Kidney (tissue), 14 donors: ENCODE measurements around the gene LRP1. TPM values are rescaled to one million over a fixed set of nuclear protein-coding genes. Genes with fewer than 3 reads are reported as not detected.
A peak's percentile ranks its signal among the peaks of the same experiment; 100 is the strongest.

ENCODE experiments used
- DNase-seq, 5 donors: peaks; one replicate each; pipeline ENCODE4 v3.0.0-alpha.2; 2013 to 2020
- FAIRE-seq: peaks from 2 replicates; lab custom pipeline; 2012; peaks lifted over from hg19 to GRCh38; lab: Jason Lieb, UNC
- H3K27ac ChIP-seq, 2 donors: one replicate each; pipeline ENCODE4 v1.7.0; 2013; ENCODE audit warnings: low read depth in 2 of 2, low read length in 2 of 2, inconsistent platforms in 1 of 2
- H3K27me3 ChIP-seq: one replicate; pipeline ENCODE4 v1.7.1; 2013; ENCODE audit warnings: low read length, inconsistent platforms; ENCODE audit not compliant: control insufficient read depth, insufficient read depth
- H3K36me3 ChIP-seq, 3 donors: one replicate each; pipeline versions ENCODE4 v1.7.0 to v1.7.1; 2013; ENCODE audit warnings: low read length in 3 of 3, control low read depth in 1 of 3, inconsistent platforms in 1 of 3; ENCODE audit not compliant: insufficient read depth in 3 of 3, control insufficient read depth in 2 of 3
- H3K4me1 ChIP-seq, 3 donors: one replicate each; pipeline versions ENCODE4 v1.7.0 to v1.7.1; 2013; ENCODE audit warnings: low read length in 3 of 3, inconsistent platforms in 1 of 3, low read depth in 1 of 3; ENCODE audit not compliant: control insufficient read depth in 2 of 3, insufficient read depth in 2 of 3
- H3K4me3 ChIP-seq, 3 donors: one replicate each; pipeline versions ENCODE4 v1.7.0 to v1.8.1; 2013; ENCODE audit warnings: low read length in 3 of 3, control low read depth in 1 of 3, inconsistent platforms in 1 of 3
- H3K9ac ChIP-seq, 3 donors: one replicate each; pipeline versions ENCODE4 v1.7.0 to v1.7.1; 2013; ENCODE audit warnings: low read length in 3 of 3, control low read depth in 1 of 3, inconsistent platforms in 1 of 3
- H3K9me3 ChIP-seq, 3 donors: one replicate each; pipeline versions ENCODE4 v1.7.0 to v1.7.1; 2013; ENCODE audit warnings: low read length in 3 of 3, control low read depth in 1 of 3, inconsistent platforms in 1 of 3; ENCODE audit not compliant: control insufficient read depth in 2 of 3, insufficient read depth in 1 of 3
- CTCF ChIP-seq: IDR thresholded peaks from 3 replicates; pipeline ENCODE4 v1.5.1; 2012; ENCODE audit warnings: mild to moderate bottlenecking, moderate library complexity, borderline replicate concordance; ENCODE audit not compliant: insufficient read depth; ENCODE audit errors: extremely low read depth
- intact Hi-C: fragments of 100-400 bp; cut with DNase I; formaldehyde crosslinking; loops from one replicate; pipeline ENCODE4 v1.11.1; 2022
- polyA plus RNA-seq: library from polyadenylated mRNA; stranded (reverse); fragments of 350-450 nt; fragmentation: Illumina TruSeq; extraction: RNeasy Lipid Tissue Mini Kit (QIAGEN cat#74804); gene quantifications from one replicate; pipeline ENCODE4 v1.2.3, GENCODE V29; 2014; ENCODE audit warnings: low read depth, low replicate concordance; ENCODE audit not compliant: insufficient read depth
- total RNA-seq: library from RNA; stranded (reverse); fragmentation: NEBNext Ultra II Directional; extraction: Animal tissue kit (Norgen Biotek cat#: 25700); gene quantifications from one replicate; pipeline ENCODE4 v1.2.1, GENCODE V29; 2021
- donor health status: control.
- donor health status: control.
- donor health status: control.
- donor health status: control.
- donor health status: control.
- donor health status: DM: yes; HTN: yes; CAD: no.
- donor health status: Normal renal cell carcinoma (clear cell type).

LRP1 gene
- total and polyA plus RNA-seq, 2 donors from 2014 or later: 18.7 to 121 TPM

GRCh38 chr12:57242329-57242690, 114.0 kb downstream of the LRP1 start:
- H3K9me3 ChIP-seq: no peaks in the 10 kb centered on the region
- DNase-seq (no peak), FAIRE-seq (no peak)
- H3K4me3 ChIP-seq: no peak overlapping the region
- H3K4me1 ChIP-seq: peaks cover 3 to 35% (median 4%) of the 10 kb centered on the region in 3 donors
- no peak overlapping the region for H3K27ac ChIP-seq
- no peaks in the 10 kb centered on the region for H3K36me3 ChIP-seq
- no peak overlapping the region for H3K9ac ChIP-seq
- TF ChIP-seq CTCF: no peak
- intact Hi-C loops: no loop called here
- peaks cover 32% of the 10 kb centered on the region for H3K27me3 ChIP-seq

- Histone ChIP-seq H3K9ac (peak overlapping the region in 1 of 3 donors; percentile 7), H3K4me1 (peaks cover 3 to 35% (median 4%) of the 10 kb centered on the region in 3 donors), H3K36me3 (no peaks in the 10 kb centered on the region), H3K27me3 (peaks cover 27% of the 10 kb centered on the region), H3K4me3 (peak overlapping the region in 1 of 3 donors; percentile 41), H3K27ac (no peak overlapping the region), H3K9me3 (no peaks in the 10 kb centered on the region)
- peak; percentile 87 to 95 (median 93) for DNase-seq
- peak; percentile 56 for TF ChIP-seq CTCF
- FAIRE-seq: no peak
- intact Hi-C loops: no loop called here
Measured at GRCh38 chr12:57242691-57243454, 114.6 kb downstream of the LRP1 start.

- peak; percentile 72 for TF ChIP-seq CTCF
- no peak overlapping the region for H3K9ac ChIP-seq
- no peaks in the 10 kb centered on the region for H3K9me3 ChIP-seq
- H3K27ac ChIP-seq: no peak overlapping the region
- peak overlapping the region in 1 of 3 donors; percentile 41 for H3K4me3 ChIP-seq
- peaks cover 3 to 31% (median 4%) of the 10 kb centered on the region in 3 donors for H3K4me1 ChIP-seq
- intact Hi-C loops: no loop called here
- no peak for FAIRE-seq
- peak; percentile 87 to 92 (median 90) for DNase-seq
- peaks cover 23% of the 10 kb centered on the region for H3K27me3 ChIP-seq
- no peaks in the 10 kb centered on the region for H3K36me3 ChIP-seq
Measured at GRCh38 chr12:57243521-57244311, 115.4 kb downstream of the LRP1 start.
